ENCODE data around the gene MACROD2.

MACROD2 gene

GRCh38 chr20:15079594-15080340, 1084.5 kb downstream of the MACROD2 start:
- Histone ChIP-seq H3K4me1 (ENCODE audit: control insufficient read depth in 1 of 2, insufficient read depth in 1 of 2, low read depth in 1 of 2, low read length in 1 of 2) (no peaks in the 10 kb centered on the region), H3K36me3 (no peaks in the 10 kb centered on the region)
- TF ChIP-seq, protein P1, sequence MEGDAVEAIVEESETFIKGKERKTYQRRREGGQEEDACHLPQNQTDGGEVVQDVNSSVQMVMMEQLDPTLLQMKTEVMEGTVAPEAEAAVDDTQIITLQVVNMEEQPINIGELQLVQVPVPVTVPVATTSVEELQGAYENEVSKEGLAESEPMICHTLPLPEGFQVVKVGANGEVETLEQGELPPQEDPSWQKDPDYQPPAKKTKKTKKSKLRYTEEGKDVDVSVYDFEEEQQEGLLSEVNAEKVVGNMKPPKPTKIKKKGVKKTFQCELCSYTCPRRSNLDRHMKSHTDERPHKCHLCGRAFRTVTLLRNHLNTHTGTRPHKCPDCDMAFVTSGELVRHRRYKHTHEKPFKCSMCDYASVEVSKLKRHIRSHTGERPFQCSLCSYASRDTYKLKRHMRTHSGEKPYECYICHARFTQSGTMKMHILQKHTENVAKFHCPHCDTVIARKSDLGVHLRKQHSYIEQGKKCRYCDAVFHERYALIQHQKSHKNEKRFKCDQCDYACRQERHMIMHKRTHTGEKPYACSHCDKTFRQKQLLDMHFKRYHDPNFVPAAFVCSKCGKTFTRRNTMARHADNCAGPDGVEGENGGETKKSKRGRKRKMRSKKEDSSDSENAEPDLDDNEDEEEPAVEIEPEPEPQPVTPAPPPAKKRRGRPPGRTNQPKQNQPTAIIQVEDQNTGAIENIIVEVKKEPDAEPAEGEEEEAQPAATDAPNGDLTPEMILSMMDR (IDR thresholded peaks at IDR 0.05) = no peak

DNA sequence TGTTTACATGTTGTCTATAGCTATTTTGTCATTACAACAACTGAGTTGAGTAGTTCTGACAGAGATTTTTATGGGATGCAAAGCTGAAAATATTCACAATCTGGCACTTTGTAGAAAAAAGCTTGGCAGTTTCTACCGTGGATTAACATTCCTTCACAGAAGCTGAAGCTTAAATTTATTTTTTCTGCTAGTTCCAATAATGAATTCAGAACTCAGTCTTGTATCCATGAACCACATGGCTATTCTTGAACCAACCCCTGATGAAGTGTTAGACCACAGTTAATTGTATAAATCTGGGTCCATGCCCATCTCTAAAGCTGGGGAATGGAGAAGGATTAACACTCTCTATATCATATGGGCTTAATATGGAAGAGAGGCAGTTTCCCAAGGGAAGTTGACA, 1085.9 kb downstream of the MACROD2 start:
- TF ChIP-seq, protein P1 (IDR thresholded peaks at IDR 0.05) = no peak
- Histone ChIP-seq H3K27ac (no peak overlapping the region), H3K4me3 (ENCODE audit: low read depth in 1 of 2, low read length in 1 of 2) (no peak overlapping the region), H3K9me3 (no peaks in the 10 kb centered on the region), H3K4me1 (ENCODE audit: control insufficient read depth in 1 of 2, insufficient read depth in 1 of 2, low read depth in 1 of 2, low read length in 1 of 2) (no peaks in the 10 kb centered on the region), H3K36me3 (no peaks in the 10 kb centered on the region), H3K27me3 (no peaks in the 10 kb centered on the region)

More at GRCh38 chr20:15079594-15080340, 1084.5 kb downstream of the MACROD2 start:
- Histone ChIP-seq H3K4me3 (ENCODE audit: low read depth in 1 of 2, low read length in 1 of 2) (no peak overlapping the region), H3K9me3 (no peaks in the 10 kb centered on the region), H3K27ac (no peak overlapping the region), H3K27me3 (no peaks in the 10 kb centered on the region)

DNA sequence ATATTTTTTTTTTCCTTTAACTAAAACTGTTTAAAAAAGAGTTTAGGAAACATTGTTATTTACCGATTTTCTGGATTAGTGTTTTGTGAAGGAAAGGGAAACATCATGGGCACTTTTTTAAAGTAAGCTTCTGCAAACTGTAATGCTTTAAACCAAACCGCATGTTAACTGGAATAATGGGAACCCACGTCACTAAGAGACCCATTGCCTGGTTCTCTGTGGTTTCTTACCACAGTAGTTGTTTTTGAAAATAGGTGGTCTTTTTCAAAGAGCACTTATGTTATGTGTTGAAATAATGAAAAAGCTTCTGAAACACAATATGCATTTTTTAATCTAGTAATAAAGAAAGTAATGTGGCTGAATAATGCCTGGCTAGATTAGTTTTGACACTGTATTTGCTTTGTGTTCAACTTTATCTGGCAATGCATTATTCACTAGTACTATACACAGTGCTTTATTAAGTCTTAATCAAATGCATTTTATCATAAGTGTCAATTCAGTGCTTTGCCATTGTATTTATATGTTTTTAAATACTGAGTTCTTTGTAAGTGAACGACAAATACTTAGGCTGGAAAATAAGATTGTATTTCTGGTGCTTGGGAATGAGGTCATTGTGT, 1096.2 kb downstream of the MACROD2 start:
- H3K9me3 ChIP-seq = no peaks in the 10 kb centered on the region
- no peaks in the 10 kb centered on the region for H3K36me3 ChIP-seq
- H3K4me3 ChIP-seq (ENCODE audit: low read depth in 1 of 2, low read length in 1 of 2) = no peak overlapping the region
- H3K27ac ChIP-seq = no peak overlapping the region
- H3K27me3 ChIP-seq = no peaks in the 10 kb centered on the region
- TF ChIP-seq, protein P1 (IDR thresholded peaks at IDR 0.05) = no peak
- no peaks in the 10 kb centered on the region for H3K4me1 ChIP-seq (ENCODE audit: control insufficient read depth in 1 of 2, insufficient read depth in 1 of 2, low read depth in 1 of 2, low read length in 1 of 2)

- no peaks in the 10 kb centered on the region for H3K4me1 ChIP-seq (ENCODE audit: control insufficient read depth in 1 of 2, insufficient read depth in 1 of 2, low read depth in 1 of 2, low read length in 1 of 2)
- H3K27ac ChIP-seq = no peak overlapping the region
- no peaks in the 10 kb centered on the region for H3K27me3 ChIP-seq
- TF ChIP-seq, protein P1 (IDR thresholded peaks at IDR 0.05) = no peak
- H3K4me3 ChIP-seq (ENCODE audit: low read depth in 1 of 2, low read length in 1 of 2) = no peak overlapping the region
- no peaks in the 10 kb centered on the region for H3K36me3 ChIP-seq
- H3K9me3 ChIP-seq = no peaks in the 10 kb centered on the region
Measured at GRCh38 chr20:15098351-15098750, 1103.0 kb downstream of the MACROD2 start.

GRCh38 chr20:15099130-15099529, 1103.8 kb downstream of the MACROD2 start:
- no peaks in the 10 kb centered on the region for H3K36me3 ChIP-seq
- no peak overlapping the region for H3K27ac ChIP-seq
- no peaks in the 10 kb centered on the region for H3K27me3 ChIP-seq
- TF ChIP-seq, protein P1 (IDR thresholded peaks at IDR 0.05) = no peak
- H3K4me1 ChIP-seq (ENCODE audit: control insufficient read depth in 1 of 2, insufficient read depth in 1 of 2, low read depth in 1 of 2, low read length in 1 of 2) = no peaks in the 10 kb centered on the region
- no peak overlapping the region for H3K4me3 ChIP-seq (ENCODE audit: low read depth in 1 of 2, low read length in 1 of 2)
- H3K9me3 ChIP-seq = no peaks in the 10 kb centered on the region
